ENCODE data around the gene PDZRN4.

DNA sequence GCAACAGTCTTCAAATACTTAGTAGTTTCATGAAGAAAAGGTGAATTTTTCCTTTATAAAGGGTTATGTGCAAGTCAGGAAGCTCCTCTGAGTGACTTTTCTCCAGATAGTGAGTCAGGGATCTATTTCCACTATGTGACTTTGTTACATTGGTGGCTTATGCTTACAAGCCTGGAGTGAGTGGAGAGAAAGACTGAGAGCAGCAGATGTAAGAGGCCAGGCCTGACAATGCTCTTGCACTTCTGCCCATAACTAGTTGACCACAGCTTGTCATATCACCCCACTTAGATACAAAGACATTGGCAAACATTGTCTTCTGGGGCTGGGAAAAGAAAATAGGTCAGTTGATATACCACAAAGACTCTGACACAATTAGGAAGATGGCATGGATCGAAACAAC, 236.5 kb downstream of the PDZRN4 start:
- TF ChIP-seq ARNT (IDR thresholded peaks at IDR 0.05) (no peak), SP1 (IDR thresholded peaks at IDR 0.05) (no peak), NFRKB (IDR thresholded peaks at IDR 0.05) (no peak), ELF4 (IDR thresholded peaks at IDR 0.05) (no peak), BHLHE40 (IDR thresholded peaks at IDR 0.05; ENCODE audit: borderline replicate concordance) (no peak), HDGF (IDR thresholded peaks at IDR 0.05; ENCODE audit: borderline replicate concordance) (no peak), FOXA1 (IDR thresholded peaks at IDR 0.05) (no peak), L3MBTL2 (conservative IDR thresholded peaks at IDR 0.05) (no peak), SUZ12 (IDR thresholded peaks at IDR 0.05) (no peak), FOXM1 (IDR thresholded peaks at IDR 0.05; ENCODE audit: borderline replicate concordance) (no peak)

Data from HEK293T (cell line).